Astrocyte (in vitro differentiated cells and primary cell): ENCODE measurements around the gene GBE1. TPM values are rescaled to one million over a fixed set of nuclear protein-coding genes. Genes with fewer than 3 reads are reported as not detected.

Experiments
- DNase-seq: peaks from one replicate; pipeline ENCODE4 v3.0.0-alpha.2; 2010; ENCODE audit warnings: low read depth
- FAIRE-seq: peaks from 2 replicates; lab custom pipeline; 2011; peaks lifted over from hg19 to GRCh38; lab: Jason Lieb, UNC
- H2AFZ ChIP-seq: 2 replicates; pipeline ENCODE4 v1.6.0; 2012; ENCODE audit warnings: low read depth, low read length, inconsistent platforms
- H3K27ac ChIP-seq: 2 replicates; pipeline ENCODE4 v1.5.1; 2011; ENCODE audit warnings: low read depth, low read length, inconsistent platforms
- H3K27me3 ChIP-seq: 2 replicates; pipeline ENCODE4 v1.6.0; 2011; ENCODE audit warnings: low read length, inconsistent platforms; ENCODE audit not compliant: insufficient read depth
- H3K36me3 ChIP-seq: 2 replicates; pipeline ENCODE4 v1.5.1; 2011; ENCODE audit warnings: low read length, inconsistent platforms; ENCODE audit not compliant: insufficient read depth
- H3K4me1 ChIP-seq: 2 replicates; pipeline ENCODE4 v1.5.1; 2011; ENCODE audit warnings: low read length, inconsistent platforms; ENCODE audit not compliant: insufficient read depth
- H3K4me2 ChIP-seq: 2 replicates; pipeline ENCODE4 v1.6.0; 2012; ENCODE audit warnings: low read length, inconsistent platforms
- H3K4me3 ChIP-seq: 2 replicates; pipeline ENCODE4 v1.5.1; 2011; ENCODE audit warnings: low read depth, mild to moderate bottlenecking, low read length, inconsistent platforms; ENCODE audit not compliant: insufficient read depth
- H3K79me2 ChIP-seq: 2 replicates; pipeline ENCODE4 v1.6.0; 2012; ENCODE audit warnings: mild to moderate bottlenecking, low read length, inconsistent platforms; ENCODE audit not compliant: insufficient read depth
- H3K9ac ChIP-seq: 2 replicates; pipeline ENCODE4 v1.6.0; 2012; ENCODE audit warnings: mild to moderate bottlenecking, low read length, inconsistent platforms
- H3K9me3 ChIP-seq: 2 replicates; pipeline ENCODE4 v1.5.1; 2012; ENCODE audit warnings: low read depth, mild to moderate bottlenecking, low read length, inconsistent platforms; ENCODE audit not compliant: insufficient read depth
- H4K20me1 ChIP-seq: 2 replicates; pipeline ENCODE4 v1.6.0; 2012; ENCODE audit warnings: low read length, inconsistent platforms; ENCODE audit not compliant: insufficient read depth
- H3K27ac Mint-ChIP-seq: one replicate; pipeline ENCODE4 v1.8.0; 2021; ENCODE audit warnings: mild to moderate bottlenecking, mixed read lengths; ENCODE audit not compliant: unreplicated experiment
- H3K27me3 Mint-ChIP-seq: one replicate; pipeline ENCODE4 v1.8.0; 2021; ENCODE audit warnings: low read depth, mixed read lengths; ENCODE audit not compliant: unreplicated experiment
- H3K36me3 Mint-ChIP-seq: one replicate; pipeline ENCODE4 v1.8.0; 2021; ENCODE audit warnings: low read depth, mixed read lengths; ENCODE audit not compliant: unreplicated experiment
- H3K4me1 Mint-ChIP-seq: one replicate; pipeline ENCODE4 v1.8.0; 2021; ENCODE audit warnings: low read depth, mixed read lengths; ENCODE audit not compliant: unreplicated experiment
- H3K4me3 Mint-ChIP-seq: one replicate; pipeline ENCODE4 v1.8.0; 2021; ENCODE audit warnings: mild to moderate bottlenecking, moderate library complexity, mixed read lengths; ENCODE audit not compliant: unreplicated experiment
- H3K9me3 Mint-ChIP-seq: one replicate; pipeline ENCODE4 v1.8.0; 2021; ENCODE audit warnings: mild to moderate bottlenecking, mixed read lengths; ENCODE audit not compliant: unreplicated experiment
- EZH2 ChIP-seq: IDR thresholded peaks from 2 replicates; pipeline ENCODE4 v1.6.1; 2012; ENCODE audit warnings: mild to moderate bottlenecking, low read length, inconsistent platforms; ENCODE audit not compliant: insufficient read depth
- total RNA-seq: library from RNA; stranded (reverse); gene quantifications from 2 replicates; pipeline ENCODE4 v1.2.1, GENCODE V29; 2021
- TF ChIP-seq, protein P1 (sequence below): IDR thresholded peaks from 2 replicates; pipeline ENCODE4 v1.5.1; 2011; ENCODE audit warnings: low read depth, mild to moderate bottlenecking, inconsistent platforms, low read length, moderate library complexity; ENCODE audit not compliant: insufficient read depth

GBE1 gene
- total RNA-seq, 1 donor from 2014 or later = 58.6 TPM

- H4K20me1 ChIP-seq = no peaks in the 10 kb centered on the region
- H3K27ac Mint-ChIP-seq = no peak overlapping the region
- no peaks in the 10 kb centered on the region for H3K9me3 ChIP-seq
- FAIRE-seq (no peak), DNase-seq (peak; percentile 60)
- TF ChIP-seq, protein P1, sequence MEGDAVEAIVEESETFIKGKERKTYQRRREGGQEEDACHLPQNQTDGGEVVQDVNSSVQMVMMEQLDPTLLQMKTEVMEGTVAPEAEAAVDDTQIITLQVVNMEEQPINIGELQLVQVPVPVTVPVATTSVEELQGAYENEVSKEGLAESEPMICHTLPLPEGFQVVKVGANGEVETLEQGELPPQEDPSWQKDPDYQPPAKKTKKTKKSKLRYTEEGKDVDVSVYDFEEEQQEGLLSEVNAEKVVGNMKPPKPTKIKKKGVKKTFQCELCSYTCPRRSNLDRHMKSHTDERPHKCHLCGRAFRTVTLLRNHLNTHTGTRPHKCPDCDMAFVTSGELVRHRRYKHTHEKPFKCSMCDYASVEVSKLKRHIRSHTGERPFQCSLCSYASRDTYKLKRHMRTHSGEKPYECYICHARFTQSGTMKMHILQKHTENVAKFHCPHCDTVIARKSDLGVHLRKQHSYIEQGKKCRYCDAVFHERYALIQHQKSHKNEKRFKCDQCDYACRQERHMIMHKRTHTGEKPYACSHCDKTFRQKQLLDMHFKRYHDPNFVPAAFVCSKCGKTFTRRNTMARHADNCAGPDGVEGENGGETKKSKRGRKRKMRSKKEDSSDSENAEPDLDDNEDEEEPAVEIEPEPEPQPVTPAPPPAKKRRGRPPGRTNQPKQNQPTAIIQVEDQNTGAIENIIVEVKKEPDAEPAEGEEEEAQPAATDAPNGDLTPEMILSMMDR = no peak
- TF ChIP-seq EZH2 = no peak
- H3K4me3 ChIP-seq = no peak overlapping the region
- no peak overlapping the region for H3K4me3 Mint-ChIP-seq
- no peaks in the 10 kb centered on the region for H3K4me1 Mint-ChIP-seq
- H3K27me3 ChIP-seq = no peaks in the 10 kb centered on the region
- no peaks in the 10 kb centered on the region for H3K4me1 ChIP-seq
- H3K4me2 ChIP-seq = no peak overlapping the region
- no peak overlapping the region for H2AFZ ChIP-seq
- H3K36me3 Mint-ChIP-seq = no peaks in the 10 kb centered on the region
- H3K27me3 Mint-ChIP-seq = no peaks in the 10 kb centered on the region
- no peaks in the 10 kb centered on the region for H3K9me3 Mint-ChIP-seq
- no peak overlapping the region for H3K27ac ChIP-seq
- H3K9ac ChIP-seq = no peak overlapping the region
- H3K79me2 ChIP-seq = no peaks in the 10 kb centered on the region
- H3K36me3 ChIP-seq = no peaks in the 10 kb centered on the region
These were observed 298.5 kb downstream of the GBE1 start for GRCh38 chr3:81462921-81463320.

GRCh38 chr3:81459733-81460132 is 301.7 kb downstream of the GBE1 start:
- Histone ChIP-seq H2AFZ (no peak overlapping the region), H3K9me3 (no peaks in the 10 kb centered on the region), H3K4me2 (no peak overlapping the region), H3K27ac (no peak overlapping the region), H3K9ac (no peak overlapping the region), H3K27me3 (no peaks in the 10 kb centered on the region), H3K4me3 (no peak overlapping the region), H4K20me1 (no peaks in the 10 kb centered on the region), H3K79me2 (no peaks in the 10 kb centered on the region), H3K36me3 (no peaks in the 10 kb centered on the region), H3K4me1 (no peaks in the 10 kb centered on the region)
- TF ChIP-seq EZH2 = no peak
- TF ChIP-seq, protein P1 = no peak
- Mint-ChIP-seq H3K4me1 (no peaks in the 10 kb centered on the region), H3K36me3 (no peaks in the 10 kb centered on the region), H3K27ac (no peak overlapping the region), H3K9me3 (no peaks in the 10 kb centered on the region), H3K27me3 (no peaks in the 10 kb centered on the region), H3K4me3 (no peak overlapping the region)
- no peak for DNase-seq
- no peak for FAIRE-seq

DNA sequence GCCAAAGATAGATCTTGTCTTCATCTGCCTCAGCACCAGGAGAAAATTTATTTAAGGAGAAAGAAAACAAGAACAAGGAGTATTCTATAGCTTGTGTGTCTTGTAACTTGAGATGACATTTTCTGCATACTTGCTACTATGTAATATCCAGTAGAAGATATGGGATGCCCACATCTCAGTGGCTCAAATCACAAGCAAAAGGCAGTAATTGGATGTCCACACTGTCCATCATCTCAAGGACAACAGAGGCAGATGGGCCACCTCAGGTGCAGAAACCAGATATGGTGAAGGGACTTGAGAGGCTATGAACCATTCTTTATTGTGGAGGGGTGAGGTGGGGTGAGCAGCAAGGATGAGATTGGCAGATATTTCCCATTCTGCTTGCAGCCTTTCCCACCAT is 309.0 kb downstream of the GBE1 start:
- Mint-ChIP-seq H3K4me3 (no peak overlapping the region), H3K36me3 (no peaks in the 10 kb centered on the region), H3K9me3 (no peaks in the 10 kb centered on the region), H3K27me3 (no peaks in the 10 kb centered on the region), H3K4me1 (peaks cover 8% of the 10 kb centered on the region), H3K27ac (no peak overlapping the region)
- H3K79me2 ChIP-seq = no peaks in the 10 kb centered on the region
- H3K36me3 ChIP-seq = no peaks in the 10 kb centered on the region
- TF ChIP-seq EZH2 = no peak
- TF ChIP-seq, protein P1 = no peak
- DNase-seq (peak; percentile 14), FAIRE-seq (no peak)
- H3K4me1 ChIP-seq = peaks cover 9% of the 10 kb centered on the region
- no peaks in the 10 kb centered on the region for H3K9me3 ChIP-seq
- no peaks in the 10 kb centered on the region for H3K27me3 ChIP-seq
- H4K20me1 ChIP-seq = no peaks in the 10 kb centered on the region
- H3K4me3 ChIP-seq = no peak overlapping the region
- no peak overlapping the region for H3K27ac ChIP-seq
- H2AFZ ChIP-seq = no peak overlapping the region
- no peak overlapping the region for H3K9ac ChIP-seq
- H3K4me2 ChIP-seq = no peak overlapping the region
